ENCODE measurements around the gene LYZ. TPM values are rescaled to one million over a fixed set of nuclear protein-coding genes. Genes with fewer than 3 reads are reported as not detected.

The LYZ gene
- total RNA-seq, 4 donors from 2014 or later: 2.5 to 18.7 (median 6.1) TPM

DNA sequence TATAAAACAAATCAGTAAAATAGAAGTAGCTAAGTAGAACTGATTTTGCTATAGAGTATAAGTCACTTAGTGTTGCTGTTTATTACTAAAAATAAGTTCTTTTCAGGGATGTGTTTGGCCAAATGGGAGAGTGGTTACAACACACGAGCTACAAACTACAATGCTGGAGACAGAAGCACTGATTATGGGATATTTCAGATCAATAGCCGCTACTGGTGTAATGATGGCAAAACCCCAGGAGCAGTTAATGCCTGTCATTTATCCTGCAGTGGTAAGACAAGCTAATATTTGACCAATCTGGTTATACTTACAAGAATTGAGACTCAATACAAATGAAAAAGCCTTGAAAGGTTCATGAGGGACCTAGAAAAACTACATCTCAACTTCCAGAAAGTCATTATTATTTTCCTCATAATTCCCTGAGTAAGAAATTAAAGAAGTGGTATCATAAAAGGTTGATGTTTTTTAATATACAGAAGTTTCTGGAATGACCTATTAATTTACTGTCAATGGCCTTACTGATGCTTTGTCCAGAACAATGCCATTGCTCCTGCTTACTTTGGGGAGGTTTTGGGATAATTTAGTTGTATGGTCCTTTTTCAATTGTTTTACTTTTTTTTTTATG lies 1.9 kb downstream of the LYZ start:
- Histone ChIP-seq H3K27ac (no peak overlapping the region), H3K9me3 (no peaks in the 10 kb centered on the region), H3K4me1 (no peaks in the 10 kb centered on the region), H3K27me3 (peaks cover 5% of the 10 kb centered on the region), H3K36me3 (no peaks in the 10 kb centered on the region), H3K4me3 (no peak overlapping the region)
- 69% methylated on average over 2 of the region's 2 CpGs for WGBS
- no peak for DNase-seq (ENCODE audit: low spot score in 2 of 2)
- TF ChIP-seq, protein P1, sequence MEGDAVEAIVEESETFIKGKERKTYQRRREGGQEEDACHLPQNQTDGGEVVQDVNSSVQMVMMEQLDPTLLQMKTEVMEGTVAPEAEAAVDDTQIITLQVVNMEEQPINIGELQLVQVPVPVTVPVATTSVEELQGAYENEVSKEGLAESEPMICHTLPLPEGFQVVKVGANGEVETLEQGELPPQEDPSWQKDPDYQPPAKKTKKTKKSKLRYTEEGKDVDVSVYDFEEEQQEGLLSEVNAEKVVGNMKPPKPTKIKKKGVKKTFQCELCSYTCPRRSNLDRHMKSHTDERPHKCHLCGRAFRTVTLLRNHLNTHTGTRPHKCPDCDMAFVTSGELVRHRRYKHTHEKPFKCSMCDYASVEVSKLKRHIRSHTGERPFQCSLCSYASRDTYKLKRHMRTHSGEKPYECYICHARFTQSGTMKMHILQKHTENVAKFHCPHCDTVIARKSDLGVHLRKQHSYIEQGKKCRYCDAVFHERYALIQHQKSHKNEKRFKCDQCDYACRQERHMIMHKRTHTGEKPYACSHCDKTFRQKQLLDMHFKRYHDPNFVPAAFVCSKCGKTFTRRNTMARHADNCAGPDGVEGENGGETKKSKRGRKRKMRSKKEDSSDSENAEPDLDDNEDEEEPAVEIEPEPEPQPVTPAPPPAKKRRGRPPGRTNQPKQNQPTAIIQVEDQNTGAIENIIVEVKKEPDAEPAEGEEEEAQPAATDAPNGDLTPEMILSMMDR (IDR thresholded peaks at IDR 0.05): no peak
- no peak for TF ChIP-seq POLR2AphosphoS5 (IDR thresholded peaks at IDR 0.05)
- TF ChIP-seq POLR2A (IDR thresholded peaks at IDR 0.05): no peak
- no peak for TF ChIP-seq EP300 (IDR thresholded peaks at IDR 0.05)

DNA sequence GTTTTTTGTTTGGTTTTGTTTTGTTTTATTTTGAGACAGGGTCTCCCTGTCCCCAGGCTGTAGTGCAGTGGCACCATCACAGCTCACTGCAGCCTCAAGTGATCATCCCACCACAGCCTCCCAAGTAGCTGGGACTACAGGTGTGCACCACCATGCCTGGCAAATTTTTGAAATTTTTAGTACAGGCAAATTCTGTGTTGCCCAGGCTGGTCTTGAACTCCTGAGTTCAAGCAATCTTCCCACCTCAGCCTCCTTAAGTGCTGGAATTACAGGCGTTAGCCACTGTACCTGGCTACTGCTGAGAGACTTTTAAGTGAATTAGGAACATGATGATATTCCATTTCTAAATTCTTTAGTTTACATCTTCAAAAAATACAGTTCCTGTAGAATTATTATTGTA lies 2.6 kb downstream of the LYZ start:
- 94% methylated on average over 1 of the region's 1 CpG for WGBS
- TF ChIP-seq, protein P1 (IDR thresholded peaks at IDR 0.05): no peak
- TF ChIP-seq EP300 (IDR thresholded peaks at IDR 0.05): no peak
- no peak for TF ChIP-seq POLR2AphosphoS5 (IDR thresholded peaks at IDR 0.05)
- no peaks in the 10 kb centered on the region for H3K9me3 ChIP-seq
- no peaks in the 10 kb centered on the region for H3K4me1 ChIP-seq
- H3K36me3 ChIP-seq: no peaks in the 10 kb centered on the region
- DNase-seq (ENCODE audit: low spot score in 2 of 2): no peak
- peaks cover 5% of the 10 kb centered on the region for H3K27me3 ChIP-seq
- H3K4me3 ChIP-seq: no peak overlapping the region
- no peak overlapping the region for H3K27ac ChIP-seq

DNA sequence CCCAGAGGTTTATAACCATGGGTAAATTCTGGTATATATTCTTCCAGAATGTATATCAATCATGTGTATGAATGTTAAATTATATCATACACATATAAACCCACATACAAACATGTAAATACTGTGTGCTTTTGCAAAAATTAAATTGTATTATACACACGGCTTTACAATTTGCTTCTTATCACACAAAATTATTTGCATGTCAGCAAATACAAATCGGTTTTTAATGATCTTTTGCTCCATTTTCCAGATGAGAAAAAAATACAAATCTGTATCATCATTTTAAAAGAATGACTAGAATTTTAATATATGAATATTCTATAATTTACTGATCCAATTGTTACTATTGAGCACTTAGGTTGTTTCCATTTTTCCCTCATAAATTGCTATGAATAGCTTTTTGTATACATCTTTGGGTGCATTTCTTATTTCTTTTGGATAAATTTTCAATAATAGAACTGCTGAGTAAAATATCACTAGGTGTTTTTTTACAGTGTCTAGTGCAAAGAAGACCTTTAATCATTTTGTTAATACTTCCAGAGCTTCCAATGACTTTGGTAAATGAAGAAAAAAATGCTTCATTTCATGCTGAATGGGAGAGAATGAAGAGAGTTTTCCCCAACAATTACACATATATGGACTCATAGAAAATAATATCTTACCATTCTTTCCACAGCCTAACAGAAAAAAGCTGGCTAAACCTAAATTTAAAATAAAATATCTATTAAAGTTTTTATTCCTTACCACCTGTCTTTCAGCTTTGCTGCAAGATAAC lies 3.5 kb downstream of the LYZ start:
- whole genome bisulfite sequencing: 88% methylated on average over 2 of the region's 2 CpGs
- TF ChIP-seq, protein P1 (IDR thresholded peaks at IDR 0.05): no peak
- TF ChIP-seq POLR2AphosphoS5 (IDR thresholded peaks at IDR 0.05) (no peak), POLR2A (IDR thresholded peaks at IDR 0.05) (no peak), EP300 (IDR thresholded peaks at IDR 0.05) (no peak)
- DNase-seq (ENCODE audit: low spot score in 2 of 2): no peak
- H3K36me3 ChIP-seq: no peaks in the 10 kb centered on the region
- no peak overlapping the region for H3K27ac ChIP-seq
- peaks cover 5% of the 10 kb centered on the region for H3K27me3 ChIP-seq
- no peaks in the 10 kb centered on the region for H3K4me1 ChIP-seq
- H3K9me3 ChIP-seq: no peaks in the 10 kb centered on the region
- H3K4me3 ChIP-seq: no peak overlapping the region

DNA sequence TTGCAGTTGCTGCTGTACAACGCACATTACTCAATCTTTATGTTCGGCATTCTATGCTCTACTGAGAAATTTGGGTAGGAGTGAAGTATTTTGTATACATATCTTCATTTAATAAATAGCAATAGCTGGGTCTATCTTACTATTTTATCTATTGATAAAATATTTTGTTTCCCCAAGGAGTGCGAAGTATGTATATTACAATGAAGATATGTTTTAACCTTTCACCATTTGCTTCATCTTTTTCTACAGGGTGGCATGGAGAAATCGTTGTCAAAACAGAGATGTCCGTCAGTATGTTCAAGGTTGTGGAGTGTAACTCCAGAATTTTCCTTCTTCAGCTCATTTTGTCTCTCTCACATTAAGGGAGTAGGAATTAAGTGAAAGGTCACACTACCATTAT lies 4.7 kb downstream of the LYZ start:
- Histone ChIP-seq H3K4me1 (peaks cover 6% of the 10 kb centered on the region), H3K9me3 (no peaks in the 10 kb centered on the region), H3K27ac (no peak overlapping the region), H3K4me3 (no peak overlapping the region), H3K36me3 (no peaks in the 10 kb centered on the region), H3K27me3 (peaks cover 5% of the 10 kb centered on the region)
- DNase-seq (ENCODE audit: low spot score in 2 of 2): no peak
- 94% methylated on average over 5 of the region's 5 CpGs for WGBS
- TF ChIP-seq EP300 (IDR thresholded peaks at IDR 0.05) (no peak), POLR2A (IDR thresholded peaks at IDR 0.05) (no peak), POLR2AphosphoS5 (IDR thresholded peaks at IDR 0.05) (no peak)
- TF ChIP-seq, protein P1 (IDR thresholded peaks at IDR 0.05): no peak

DNA sequence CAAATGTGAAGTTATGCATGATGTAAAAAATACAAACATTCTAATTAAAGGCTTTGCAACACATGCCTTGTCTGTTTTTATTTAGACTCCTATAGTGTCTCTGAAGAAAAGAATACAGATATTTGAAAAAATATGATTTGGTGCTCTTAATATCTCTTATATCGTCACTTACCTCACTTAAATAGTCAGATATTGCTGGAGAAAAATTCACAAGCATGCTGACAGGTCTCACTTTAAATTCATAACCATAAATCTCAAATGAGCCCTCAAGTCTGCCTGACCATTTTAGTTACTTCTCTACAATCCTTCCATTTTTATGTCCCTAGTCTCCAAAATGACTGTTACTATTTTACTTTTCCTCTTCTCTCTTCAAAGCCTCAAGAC lies 6.0 kb downstream of the LYZ start:
- WGBS: 78% methylated on average over 1 of the region's 1 CpG
- H3K4me3 ChIP-seq: no peak overlapping the region
- DNase-seq (ENCODE audit: low spot score in 2 of 2): no peak
- H3K27ac ChIP-seq: no peak overlapping the region
- peaks cover 10% of the 10 kb centered on the region for H3K4me1 ChIP-seq
- no peaks in the 10 kb centered on the region for H3K36me3 ChIP-seq
- no peak for TF ChIP-seq POLR2AphosphoS5 (IDR thresholded peaks at IDR 0.05)
- TF ChIP-seq, protein P1 (IDR thresholded peaks at IDR 0.05): no peak
- no peak for TF ChIP-seq POLR2A (IDR thresholded peaks at IDR 0.05)
- no peak for TF ChIP-seq EP300 (IDR thresholded peaks at IDR 0.05)
- H3K9me3 ChIP-seq: no peaks in the 10 kb centered on the region
- H3K27me3 ChIP-seq: peaks cover 5% of the 10 kb centered on the region

Measured in suprapubic skin (tissue), 4 donors.